Uterus (tissue), 2 donors: ENCODE results near the gene ERGIC1.

ENCODE experiments used
- POLR2A ChIP-seq, 2 donors: fragments of 450-650 bp; IDR thresholded peaks; one replicate each; pipeline ENCODE4 v1.6.1; 2016; ENCODE audit warnings: antibody characterized with exemption in 2 of 2, mild to moderate bottlenecking in 1 of 2, moderate library complexity in 1 of 2
- TF ChIP-seq, protein P1 (sequence below), 4 experiments: fragments of 200-600 bp in 2 of 4; fragments of 450-650 bp in 2 of 4; sonication (generic) in 2 of 4; IDR thresholded peaks; one replicate each; pipeline ENCODE4 v1.5.1; 2016 to 2019; ENCODE audit warnings: antibody characterized with exemption in 4 of 4, mild to moderate bottlenecking in 2 of 4, moderate library complexity in 1 of 4

DNA sequence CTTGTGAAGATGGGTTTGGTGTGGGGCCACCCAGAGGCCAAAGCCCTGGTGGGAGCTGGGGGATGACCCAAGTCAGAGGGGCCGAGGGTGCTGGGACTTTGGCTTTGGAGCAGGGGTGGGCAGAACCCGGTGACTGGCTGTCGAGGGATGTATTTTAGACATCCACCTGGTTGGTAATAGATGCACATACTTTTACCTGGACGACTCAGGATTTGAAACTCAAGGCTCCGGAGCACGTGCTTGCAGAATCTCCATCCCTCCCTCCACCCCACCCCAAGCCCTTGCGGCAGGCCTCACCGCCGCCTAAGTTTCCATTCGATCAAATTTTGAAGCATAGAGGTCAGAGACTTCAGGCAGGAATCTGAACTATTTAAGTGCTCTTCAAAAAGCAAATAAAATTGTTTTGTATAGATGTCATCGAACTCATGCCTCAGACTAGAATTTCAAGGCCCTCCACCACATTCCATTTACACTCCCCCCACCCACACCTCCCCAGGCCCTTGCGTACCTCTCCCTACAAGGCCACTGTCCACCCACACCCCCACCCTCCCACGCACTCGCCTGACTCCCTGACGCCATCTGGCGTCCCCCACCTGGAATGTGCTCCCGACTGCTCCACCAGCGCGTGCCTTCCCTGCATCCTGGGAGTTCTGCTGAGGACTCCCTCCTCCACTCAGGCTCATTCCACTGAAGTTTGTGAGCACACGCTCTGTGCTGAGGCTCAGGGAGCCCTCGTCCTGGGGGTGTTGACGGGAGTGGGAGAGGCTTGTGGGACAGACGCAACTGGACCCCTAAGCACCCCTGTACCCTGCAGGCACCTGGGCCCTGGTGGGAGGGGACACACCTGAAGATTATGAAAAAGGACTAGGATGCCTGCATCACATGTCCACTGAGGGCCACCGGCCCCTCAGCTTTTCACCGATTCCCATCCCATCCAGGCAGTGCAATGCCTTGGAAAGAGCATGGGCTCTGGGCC is 68.7 kb downstream of the ERGIC1 start:
- TF ChIP-seq, protein P1, sequence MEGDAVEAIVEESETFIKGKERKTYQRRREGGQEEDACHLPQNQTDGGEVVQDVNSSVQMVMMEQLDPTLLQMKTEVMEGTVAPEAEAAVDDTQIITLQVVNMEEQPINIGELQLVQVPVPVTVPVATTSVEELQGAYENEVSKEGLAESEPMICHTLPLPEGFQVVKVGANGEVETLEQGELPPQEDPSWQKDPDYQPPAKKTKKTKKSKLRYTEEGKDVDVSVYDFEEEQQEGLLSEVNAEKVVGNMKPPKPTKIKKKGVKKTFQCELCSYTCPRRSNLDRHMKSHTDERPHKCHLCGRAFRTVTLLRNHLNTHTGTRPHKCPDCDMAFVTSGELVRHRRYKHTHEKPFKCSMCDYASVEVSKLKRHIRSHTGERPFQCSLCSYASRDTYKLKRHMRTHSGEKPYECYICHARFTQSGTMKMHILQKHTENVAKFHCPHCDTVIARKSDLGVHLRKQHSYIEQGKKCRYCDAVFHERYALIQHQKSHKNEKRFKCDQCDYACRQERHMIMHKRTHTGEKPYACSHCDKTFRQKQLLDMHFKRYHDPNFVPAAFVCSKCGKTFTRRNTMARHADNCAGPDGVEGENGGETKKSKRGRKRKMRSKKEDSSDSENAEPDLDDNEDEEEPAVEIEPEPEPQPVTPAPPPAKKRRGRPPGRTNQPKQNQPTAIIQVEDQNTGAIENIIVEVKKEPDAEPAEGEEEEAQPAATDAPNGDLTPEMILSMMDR (IDR thresholded peaks at IDR 0.05), result peak; percentile 42 to 72 (median 56)
- peak in 1 of 2 donors; percentile 13 for TF ChIP-seq POLR2A (IDR thresholded peaks at IDR 0.05)
